Measurements from ENCODE around the gene TMEM164.
A peak's percentile ranks its signal among the peaks of the same experiment; 100 is the strongest.

TMEM164 gene

GRCh38 chrX:110042496-110042895, 39.6 kb downstream of the TMEM164 start:
- DNase-seq, result peak in 1 of 2 donors; percentile 8

GRCh38 chrX:110043506-110043905, 40.6 kb downstream of the TMEM164 start:
- peak in 1 of 2 donors; percentile 9 for DNase-seq

GRCh38 chrX:110044346-110045249, 41.7 kb downstream of the TMEM164 start:
- DNase-seq, result no peak

GRCh38 chrX:110045421-110045820, 42.5 kb downstream of the TMEM164 start:
- DNase-seq, result no peak

- no peak for DNase-seq
Observed at GRCh38 chrX:110046001-110046400, 43.1 kb downstream of the TMEM164 start.

- no peak for DNase-seq
Observed at GRCh38 chrX:110046971-110047370, 44.1 kb downstream of the TMEM164 start.

GRCh38 chrX:110049096-110049495, 46.2 kb downstream of the TMEM164 start:
- no peak for DNase-seq

- DNase-seq, result no peak
Observed at GRCh38 chrX:110050386-110050785, 47.5 kb downstream of the TMEM164 start.

GRCh38 chrX:110050901-110051300, 48.0 kb downstream of the TMEM164 start:
- no peak for DNase-seq

- DNase-seq, result no peak
Observed at GRCh38 chrX:110051559-110051958, 48.6 kb downstream of the TMEM164 start.

- no peak for DNase-seq
Observed at GRCh38 chrX:110052303-110052702, 49.4 kb downstream of the TMEM164 start.

- no peak for DNase-seq
Observed at GRCh38 chrX:110053453-110053852, 50.5 kb downstream of the TMEM164 start.

GRCh38 chrX:110055616-110056015, 52.7 kb downstream of the TMEM164 start:
- no peak for DNase-seq

GRCh38 chrX:110056419-110056818, 53.5 kb downstream of the TMEM164 start:
- DNase-seq, result no peak

- no peak for DNase-seq
Observed at GRCh38 chrX:110059410-110059809, 56.5 kb downstream of the TMEM164 start.

- DNase-seq, result no peak
Observed at GRCh38 chrX:110060317-110060716, 57.4 kb downstream of the TMEM164 start.

GRCh38 chrX:110060846-110061537, 58.1 kb downstream of the TMEM164 start:
- no peak for DNase-seq

- DNase-seq, result no peak
Observed at GRCh38 chrX:110062919-110063318, 60.0 kb downstream of the TMEM164 start.

GRCh38 chrX:110066488-110067225, 63.7 kb downstream of the TMEM164 start:
- no peak for DNase-seq

- no peak for DNase-seq
Observed at GRCh38 chrX:110070970-110071369, 68.1 kb downstream of the TMEM164 start.

- no peak for DNase-seq
Observed at GRCh38 chrX:110081320-110081719, 78.4 kb downstream of the TMEM164 start.

- DNase-seq, result no peak
Observed at GRCh38 chrX:110081740-110082139, 78.8 kb downstream of the TMEM164 start.

GRCh38 chrX:110082161-110082560, 79.2 kb downstream of the TMEM164 start:
- no peak for DNase-seq
